Upper lobe of right lung (tissue), 1 donor: ENCODE results near the gene SESTD1. TPM values are rescaled to one million over a fixed set of nuclear protein-coding genes. Genes with fewer than 3 reads are reported as not detected.
A peak's percentile ranks its signal among the peaks of the same experiment; 100 is the strongest.

Source experiments
- ATAC-seq: fragments of 200-7000 bp; cut with Tn5 transposase; one replicate; pipeline ENCODE4 v1.9.1; 2020; ENCODE audit warnings: mild to moderate bottlenecking, moderate library complexity
- DNase-seq: peaks from one replicate; pipeline ENCODE4 v3.0.0-alpha.2; 2020
- H3K27ac ChIP-seq: fragments of 200-600 bp; one replicate; pipeline ENCODE4 v1.8.0; 2022
- H3K27me3 ChIP-seq: fragments of 200-600 bp; one replicate; pipeline ENCODE4 v1.8.0; 2022; ENCODE audit warnings: mild to moderate bottlenecking
- H3K36me3 ChIP-seq: fragments of 200-600 bp; one replicate; pipeline ENCODE4 v1.8.0; 2022
- H3K4me1 ChIP-seq: fragments of 200-600 bp; one replicate; pipeline ENCODE4 v1.8.0; 2022
- H3K4me3 ChIP-seq: fragments of 200-600 bp; one replicate; pipeline ENCODE4 v1.8.0; 2022; ENCODE audit warnings: mild to moderate bottlenecking
- H3K9me3 ChIP-seq: fragments of 200-600 bp; one replicate; pipeline ENCODE4 v1.8.0; 2022
- CTCF ChIP-seq: fragments of 200-600 bp; IDR thresholded peaks from one replicate; pipeline ENCODE4 v1.8.0; 2022; ENCODE audit warnings: antibody characterized with exemption
- intact Hi-C: fragments of 100-400 bp; cut with DNase I; formaldehyde crosslinking; loops from one replicate; pipeline ENCODE4 v1.11.0; 2022
- total RNA-seq: library from RNA; stranded (reverse); fragmentation: NEBNext Ultra II Directional; extraction: Animal tissue kit (Norgen Biotek cat#: 25700); gene quantifications from one replicate; pipeline ENCODE4 v1.2.1, GENCODE V29; 2021
- donor health status: DM: no; HTN: yes; CAD: no; lungs with severe emphysema.

SESTD1 gene
- total RNA-seq, 1 donor from 2014 or later: 107 TPM

- intact Hi-C loops: no loop called here
- Histone ChIP-seq H3K4me3 (no peak overlapping the region), H3K27ac (peak overlapping the region; percentile 40), H3K4me1 (peaks cover 19% of the 10 kb centered on the region), H3K9me3 (no peaks in the 10 kb centered on the region), H3K27me3 (no peaks in the 10 kb centered on the region), H3K36me3 (no peaks in the 10 kb centered on the region)
- ATAC-seq (peak; percentile 63), DNase-seq (no peak)
- no peak for TF ChIP-seq CTCF
Measured at GRCh38 chr2:179234658-179235240, 29.9 kb downstream of the SESTD1 start.

GRCh38 chr2:179233626-179234430 is 30.8 kb downstream of the SESTD1 start:
- H3K27me3 ChIP-seq: no peaks in the 10 kb centered on the region
- peak overlapping the region; percentile 13 for H3K27ac ChIP-seq
- H3K9me3 ChIP-seq: no peaks in the 10 kb centered on the region
- H3K4me1 ChIP-seq: peaks cover 15% of the 10 kb centered on the region
- intact Hi-C loops: no loop called here
- no peak for TF ChIP-seq CTCF
- no peak for ATAC-seq
- H3K36me3 ChIP-seq: peaks cover 3% of the 10 kb centered on the region
- H3K4me3 ChIP-seq: no peak overlapping the region
- no peak for DNase-seq

- TF ChIP-seq CTCF: no peak
- ATAC-seq (no peak), DNase-seq (no peak)
- intact Hi-C loops: no loop called here
- no peaks in the 10 kb centered on the region for H3K9me3 ChIP-seq
- H3K27ac ChIP-seq: peak overlapping the region; percentile 13
- no peak overlapping the region for H3K4me3 ChIP-seq
- no peaks in the 10 kb centered on the region for H3K27me3 ChIP-seq
- peaks cover 4% of the 10 kb centered on the region for H3K36me3 ChIP-seq
- peaks cover 10% of the 10 kb centered on the region for H3K4me1 ChIP-seq
Measured at GRCh38 chr2:179233083-179233490, 31.5 kb downstream of the SESTD1 start.

- no peak overlapping the region for H3K4me3 ChIP-seq
- DNase-seq (no peak), ATAC-seq (no peak)
- intact Hi-C loops: no loop called here
- TF ChIP-seq CTCF: no peak
- H3K9me3 ChIP-seq: no peaks in the 10 kb centered on the region
- peaks cover 4% of the 10 kb centered on the region for H3K36me3 ChIP-seq
- no peaks in the 10 kb centered on the region for H3K27me3 ChIP-seq
- H3K27ac ChIP-seq: no peak overlapping the region
- H3K4me1 ChIP-seq: peaks cover 10% of the 10 kb centered on the region
Measured at GRCh38 chr2:179226961-179227259, 37.7 kb downstream of the SESTD1 start.

GRCh38 chr2:179226203-179226960 is 38.2 kb downstream of the SESTD1 start:
- DNase-seq (no peak), ATAC-seq (no peak)
- TF ChIP-seq CTCF: no peak
- no peak overlapping the region for H3K4me3 ChIP-seq
- H3K4me1 ChIP-seq: peaks cover 10% of the 10 kb centered on the region
- intact Hi-C loops: no loop called here
- H3K27ac ChIP-seq: no peak overlapping the region
- H3K9me3 ChIP-seq: no peaks in the 10 kb centered on the region
- H3K27me3 ChIP-seq: no peaks in the 10 kb centered on the region
- H3K36me3 ChIP-seq: peaks cover 4% of the 10 kb centered on the region
